ENCODE data around the gene DPP10. TPM values are rescaled to one million over a fixed set of nuclear protein-coding genes. Genes with fewer than 3 reads are reported as not detected.

Gene DPP10
- total and polyA plus RNA-seq, 7 donors, result 0.60 to 4.4 (median 3.5) TPM

- TF ChIP-seq POLR2A (IDR thresholded peaks at IDR 0.05) (no peak), POLR2AphosphoS5 (IDR thresholded peaks at IDR 0.05) (no peak), EP300 (IDR thresholded peaks at IDR 0.05) (no peak)
- H3K36me3 ChIP-seq, result no peaks in the 10 kb centered on the region
- intact Hi-C loops (cut with DNase I), result no loop called here
- H3K27ac ChIP-seq, result no peak overlapping the region
- no peak for DNase-seq
- H3K4me1 ChIP-seq, result no peaks in the 10 kb centered on the region
- no peak overlapping the region for H3K4me3 ChIP-seq
- no peaks in the 10 kb centered on the region for H3K27me3 ChIP-seq
- no peaks in the 10 kb centered on the region for H3K9me3 ChIP-seq
Measured at GRCh38 chr2:114668415-114668814, 226.0 kb downstream of the DPP10 start.

- no peaks in the 10 kb centered on the region for H3K4me1 ChIP-seq
- H3K36me3 ChIP-seq, result no peaks in the 10 kb centered on the region
- intact Hi-C loops (cut with DNase I), result no loop called here
- H3K4me3 ChIP-seq, result no peak overlapping the region
- no peak for TF ChIP-seq EP300 (IDR thresholded peaks at IDR 0.05)
- no peak for TF ChIP-seq POLR2AphosphoS5 (IDR thresholded peaks at IDR 0.05)
- TF ChIP-seq, protein P1, sequence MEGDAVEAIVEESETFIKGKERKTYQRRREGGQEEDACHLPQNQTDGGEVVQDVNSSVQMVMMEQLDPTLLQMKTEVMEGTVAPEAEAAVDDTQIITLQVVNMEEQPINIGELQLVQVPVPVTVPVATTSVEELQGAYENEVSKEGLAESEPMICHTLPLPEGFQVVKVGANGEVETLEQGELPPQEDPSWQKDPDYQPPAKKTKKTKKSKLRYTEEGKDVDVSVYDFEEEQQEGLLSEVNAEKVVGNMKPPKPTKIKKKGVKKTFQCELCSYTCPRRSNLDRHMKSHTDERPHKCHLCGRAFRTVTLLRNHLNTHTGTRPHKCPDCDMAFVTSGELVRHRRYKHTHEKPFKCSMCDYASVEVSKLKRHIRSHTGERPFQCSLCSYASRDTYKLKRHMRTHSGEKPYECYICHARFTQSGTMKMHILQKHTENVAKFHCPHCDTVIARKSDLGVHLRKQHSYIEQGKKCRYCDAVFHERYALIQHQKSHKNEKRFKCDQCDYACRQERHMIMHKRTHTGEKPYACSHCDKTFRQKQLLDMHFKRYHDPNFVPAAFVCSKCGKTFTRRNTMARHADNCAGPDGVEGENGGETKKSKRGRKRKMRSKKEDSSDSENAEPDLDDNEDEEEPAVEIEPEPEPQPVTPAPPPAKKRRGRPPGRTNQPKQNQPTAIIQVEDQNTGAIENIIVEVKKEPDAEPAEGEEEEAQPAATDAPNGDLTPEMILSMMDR (IDR thresholded peaks at IDR 0.05), result no peak
- no peak for TF ChIP-seq POLR2A (IDR thresholded peaks at IDR 0.05)
- no peaks in the 10 kb centered on the region for H3K9me3 ChIP-seq
- no peak overlapping the region for H3K27ac ChIP-seq
- no peaks in the 10 kb centered on the region for H3K27me3 ChIP-seq
- WGBS, 2 donors, result 88% methylated on average over 1 of the region's 1 CpG
- DNase-seq, result no peak
Measured at GRCh38 chr2:114683251-114683650, 240.8 kb downstream of the DPP10 start.

GRCh38 chr2:114684403-114684802 is 242.0 kb downstream of the DPP10 start:
- no peak overlapping the region for H3K27ac ChIP-seq
- DNase-seq, result no peak
- H3K4me3 ChIP-seq, result no peak overlapping the region
- 75 to 76% methylated on average over 3 of the region's 3 CpGs for WGBS, 2 donors
- no peak for TF ChIP-seq EP300 (IDR thresholded peaks at IDR 0.05)
- no peak for TF ChIP-seq POLR2AphosphoS5 (IDR thresholded peaks at IDR 0.05)
- TF ChIP-seq POLR2A (IDR thresholded peaks at IDR 0.05), result no peak
- TF ChIP-seq, protein P1 (IDR thresholded peaks at IDR 0.05), result no peak
- H3K9me3 ChIP-seq, result no peaks in the 10 kb centered on the region
- H3K36me3 ChIP-seq, result no peaks in the 10 kb centered on the region
- H3K27me3 ChIP-seq, result no peaks in the 10 kb centered on the region
- no peaks in the 10 kb centered on the region for H3K4me1 ChIP-seq
- intact Hi-C loops (cut with DNase I), result no loop called here

DNA sequence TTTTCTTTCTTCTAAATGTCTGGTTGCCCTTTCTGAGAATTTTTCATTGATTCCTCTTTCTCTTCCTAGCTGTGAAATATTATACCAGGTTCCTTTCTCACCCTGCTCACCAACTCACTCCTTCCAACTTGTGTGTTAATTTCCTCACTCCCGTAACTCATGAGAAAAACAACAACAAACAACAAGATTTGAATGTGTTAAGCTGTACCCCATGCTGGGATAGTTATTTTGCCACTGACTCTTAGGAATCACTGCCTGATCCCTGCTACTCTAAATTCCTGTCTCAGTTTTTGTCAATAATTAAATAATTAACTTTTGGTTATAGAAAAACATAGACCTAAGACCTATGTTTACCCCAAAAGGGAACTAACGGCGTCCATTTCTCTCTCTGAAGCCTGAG is 242.7 kb downstream of the DPP10 start:
- Histone ChIP-seq H3K4me3 (no peak overlapping the region), H3K4me1 (no peaks in the 10 kb centered on the region), H3K27ac (no peak overlapping the region), H3K36me3 (no peaks in the 10 kb centered on the region), H3K9me3 (no peaks in the 10 kb centered on the region), H3K27me3 (no peaks in the 10 kb centered on the region)
- TF ChIP-seq POLR2A (IDR thresholded peaks at IDR 0.05), result no peak
- no peak for TF ChIP-seq EP300 (IDR thresholded peaks at IDR 0.05)
- TF ChIP-seq, protein P1 (IDR thresholded peaks at IDR 0.05), result no peak
- no peak for TF ChIP-seq POLR2AphosphoS5 (IDR thresholded peaks at IDR 0.05)
- intact Hi-C loops (cut with DNase I), result no loop called here
- DNase-seq, result no peak
- 75 to 81% methylated on average over 3 of the region's 3 CpGs for WGBS, 2 donors

GRCh38 chr2:114688241-114688640 is 245.8 kb downstream of the DPP10 start:
- no peak overlapping the region for H3K4me3 ChIP-seq
- H3K36me3 ChIP-seq, result no peaks in the 10 kb centered on the region
- H3K9me3 ChIP-seq, result no peaks in the 10 kb centered on the region
- intact Hi-C loops (cut with DNase I), result no loop called here
- no peak overlapping the region for H3K27ac ChIP-seq
- no peaks in the 10 kb centered on the region for H3K27me3 ChIP-seq
- no peaks in the 10 kb centered on the region for H3K4me1 ChIP-seq
- no peak for DNase-seq
- TF ChIP-seq POLR2AphosphoS5 (IDR thresholded peaks at IDR 0.05) (no peak), POLR2A (IDR thresholded peaks at IDR 0.05) (no peak), EP300 (IDR thresholded peaks at IDR 0.05) (no peak)
- TF ChIP-seq, protein P1 (IDR thresholded peaks at IDR 0.05), result no peak

Measured in sigmoid colon (tissue), 7 donors.